Esophagus mucosa (tissue), 1 donor: Measurements from ENCODE around the gene DSC3. TPM values are rescaled to one million over a fixed set of nuclear protein-coding genes. Genes with fewer than 3 reads are reported as not detected.

Experiments used
- ATAC-seq: fragments of 200-7000 bp; cut with Tn5 transposase; one replicate; pipeline ENCODE4 v1.9.1; 2020
- total RNA-seq: library from RNA; stranded (reverse); gene quantifications from one replicate; pipeline ENCODE4 v1.2.4, GENCODE V29; 2023
- donor health status: DM: yes; HTN: yes; CAD: no.

DSC3 gene
- total RNA-seq, result 319 TPM

- peak; percentile 85 for ATAC-seq
Observed at GRCh38 chr18:31042406-31043181, at the start of gene DSC3. Gene DSC3 (minus strand): TSS chr18:31042742. CDS start chr18:31042660, 82 bp downstream.

- ATAC-seq, result no peak
Observed at GRCh38 chr18:31091350-31091749, 48.8 kb upstream of the DSC3 start.

DNA sequence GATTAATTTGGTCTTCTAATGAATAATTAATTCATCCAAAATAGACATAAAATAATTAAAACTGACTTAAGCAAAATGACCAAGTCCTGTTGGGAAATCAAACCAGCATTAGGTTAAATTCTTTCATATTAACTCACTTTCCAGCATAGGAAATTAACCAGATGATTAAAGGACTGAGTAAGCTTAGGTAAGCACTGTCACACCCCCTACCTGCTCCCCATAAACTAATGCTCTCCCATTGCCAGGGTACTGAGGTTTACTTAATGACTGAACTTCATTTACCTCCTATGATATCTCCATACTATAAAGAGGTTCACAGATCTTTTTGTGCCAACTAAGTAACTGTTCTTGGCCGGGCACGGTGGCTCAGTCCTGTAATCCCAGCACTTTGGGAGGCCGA is 46.0 kb upstream of the DSC3 start:
- peak; percentile 41 for ATAC-seq

DNA sequence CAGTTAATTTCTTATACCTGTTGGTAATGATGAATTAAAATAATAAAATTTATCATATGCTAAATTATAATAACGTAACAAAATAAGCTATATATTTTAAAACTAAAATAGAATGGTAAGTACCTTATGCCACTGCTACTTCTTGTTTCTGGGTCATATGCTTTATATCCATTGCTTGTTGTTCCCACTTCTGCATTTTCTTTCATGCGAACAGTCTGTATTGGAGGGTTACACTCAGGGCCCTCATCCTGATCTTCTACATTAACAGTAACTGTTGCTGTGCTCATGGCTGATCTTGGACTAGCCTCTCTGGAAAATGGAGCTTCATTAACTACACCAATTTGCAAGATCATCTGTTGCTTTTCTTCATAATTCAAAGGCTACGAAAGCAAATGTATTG is 37.4 kb upstream of the DSC3 start:
- peak; percentile 27 for ATAC-seq

DNA sequence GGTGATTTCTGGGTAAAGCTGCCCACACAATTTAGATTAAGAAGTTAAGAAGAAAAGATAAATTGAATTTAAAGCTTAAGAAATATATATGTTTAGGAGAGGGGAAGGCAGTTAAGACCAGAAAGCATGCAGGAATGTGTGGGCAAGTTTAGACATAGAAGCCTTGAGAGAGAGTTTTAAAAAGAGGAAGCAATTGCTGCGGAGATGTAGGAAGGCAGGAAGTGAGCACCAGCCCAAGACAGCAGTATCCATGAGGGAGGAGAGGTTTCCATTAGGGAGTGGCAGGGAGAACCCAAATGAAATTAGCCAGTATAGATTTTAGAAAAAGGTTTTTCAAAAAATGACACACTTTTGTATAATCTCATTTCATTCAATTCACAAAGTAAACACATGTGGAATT is 35.3 kb upstream of the DSC3 start:
- ATAC-seq, result peak; percentile 44

DNA sequence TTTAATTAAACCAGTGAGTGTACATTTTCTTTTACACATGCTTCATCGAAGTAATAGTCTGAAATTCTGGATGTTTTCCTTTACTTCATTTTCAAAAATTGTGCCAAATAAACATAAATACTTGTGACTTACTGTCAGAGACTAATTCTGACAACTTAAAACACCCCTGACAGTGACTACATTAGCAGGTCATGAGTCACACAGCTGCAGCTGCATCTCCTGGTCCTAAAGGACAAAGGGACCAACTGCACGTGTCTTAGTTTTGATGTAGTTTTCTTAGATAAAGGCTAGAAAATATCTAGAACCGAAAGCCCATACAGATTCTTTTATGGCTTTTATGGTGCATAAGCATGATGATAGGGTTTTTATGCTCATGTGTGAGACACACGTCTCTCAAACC is 29.6 kb upstream of the DSC3 start:
- ATAC-seq, result no peak

DNA sequence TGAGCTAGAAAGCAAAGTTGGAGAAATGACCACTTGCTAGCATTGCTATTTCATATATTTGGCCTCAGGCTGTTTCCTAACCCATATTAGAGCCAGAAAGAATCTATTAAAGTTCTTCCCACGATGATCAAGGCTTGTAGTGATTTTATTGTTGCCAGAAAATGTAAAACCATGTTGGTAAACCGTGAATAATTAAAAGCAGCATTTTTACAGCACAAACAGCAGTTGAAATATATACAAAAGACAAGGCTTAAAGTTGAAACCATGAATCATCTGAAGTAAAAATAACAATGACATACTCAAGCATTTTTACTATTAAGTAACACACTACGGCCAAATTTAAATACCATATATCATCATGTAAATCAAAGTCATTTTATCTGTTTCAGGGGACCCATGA is 27.7 kb upstream of the DSC3 start:
- no peak for ATAC-seq

GRCh38 chr18:31066266-31066665 is 23.7 kb upstream of the DSC3 start:
- ATAC-seq, result no peak

DNA sequence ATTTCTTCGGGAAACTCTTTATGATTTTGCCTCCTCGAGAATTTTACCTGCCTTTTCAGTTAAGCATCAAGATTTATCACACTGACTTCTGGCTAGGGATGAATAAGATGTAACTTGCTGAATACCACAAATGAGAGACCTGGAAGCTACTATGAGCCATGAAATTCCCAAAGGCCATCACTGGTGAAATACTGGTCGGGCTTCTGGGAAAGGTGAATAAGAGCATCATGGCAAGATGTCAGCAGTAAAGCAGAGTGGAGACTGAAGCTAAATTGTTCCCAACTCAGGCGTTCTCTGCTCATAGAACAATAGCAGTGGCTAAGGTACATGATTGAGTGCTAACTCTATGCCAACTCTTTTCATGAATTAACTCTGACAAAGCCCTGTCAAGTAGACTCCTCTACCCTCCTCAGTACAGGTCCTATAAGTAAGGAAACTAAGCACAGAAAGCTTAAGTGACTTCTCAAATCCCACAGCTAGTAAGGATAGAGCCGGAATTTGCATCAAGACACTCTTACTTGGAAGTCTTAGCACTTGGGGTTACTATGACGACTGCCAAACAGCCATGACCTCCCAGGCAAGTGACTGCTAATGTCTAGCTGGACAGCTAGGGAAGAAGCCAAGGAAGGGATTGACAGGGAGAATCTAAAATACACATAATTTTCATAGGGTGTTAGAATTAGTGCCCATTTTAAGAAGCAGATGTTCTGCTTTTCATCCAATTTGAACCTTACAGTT is 22.7 kb upstream of the DSC3 start:
- peak; percentile 30 for ATAC-seq

DNA sequence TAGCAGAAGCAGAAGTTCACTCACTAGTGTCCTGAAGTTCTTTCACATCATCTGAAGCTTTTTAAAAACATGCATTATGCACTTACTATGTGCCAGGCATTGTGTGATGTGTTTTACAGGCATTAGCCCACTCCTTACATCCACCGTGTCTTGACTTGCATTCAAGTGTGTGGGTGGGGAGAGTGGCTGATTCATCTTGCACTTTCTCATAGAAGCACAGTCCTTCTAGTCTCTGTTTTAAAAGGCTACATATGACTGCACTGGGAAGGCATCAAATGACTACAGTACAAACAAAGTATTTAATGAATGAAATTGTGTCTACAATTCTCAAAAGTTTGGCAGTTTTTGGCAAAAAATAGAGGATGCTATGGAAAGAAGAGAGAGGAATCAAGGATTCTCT is 21.6 kb upstream of the DSC3 start:
- ATAC-seq, result peak; percentile 75

GRCh38 chr18:31061945-31062344 is 19.4 kb upstream of the DSC3 start:
- peak; percentile 1 for ATAC-seq

GRCh38 chr18:31058897-31059296 is 16.4 kb upstream of the DSC3 start:
- ATAC-seq, result peak; percentile 14

GRCh38 chr18:31057917-31058316 is 15.4 kb upstream of the DSC3 start:
- peak; percentile 14 for ATAC-seq

- ATAC-seq, result peak; percentile 18
Observed at GRCh38 chr18:31057051-31057450, 14.5 kb upstream of the DSC3 start.

DNA sequence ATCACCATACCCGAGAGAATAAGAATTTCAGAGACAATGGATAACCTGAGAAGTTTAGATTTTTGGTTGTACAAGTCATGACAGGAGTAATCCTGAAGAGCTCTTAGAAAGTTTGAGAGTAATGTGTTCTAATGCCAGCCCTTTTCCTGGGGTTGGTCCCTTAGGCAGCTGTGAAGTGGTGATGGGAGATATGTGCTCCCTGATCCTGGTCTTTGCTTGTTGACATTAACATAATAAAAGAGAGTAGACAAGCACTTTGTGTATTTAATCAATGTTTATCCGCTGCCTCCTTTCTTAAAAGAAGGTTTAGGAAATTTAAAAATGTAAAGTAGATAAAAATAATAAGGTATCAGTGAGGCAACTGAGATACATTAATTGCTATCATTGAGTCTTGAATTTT is 13.8 kb upstream of the DSC3 start:
- ATAC-seq, result peak; percentile 12

GRCh38 chr18:31050635-31051034 is 8.1 kb upstream of the DSC3 start:
- ATAC-seq, result peak; percentile 44

DNA sequence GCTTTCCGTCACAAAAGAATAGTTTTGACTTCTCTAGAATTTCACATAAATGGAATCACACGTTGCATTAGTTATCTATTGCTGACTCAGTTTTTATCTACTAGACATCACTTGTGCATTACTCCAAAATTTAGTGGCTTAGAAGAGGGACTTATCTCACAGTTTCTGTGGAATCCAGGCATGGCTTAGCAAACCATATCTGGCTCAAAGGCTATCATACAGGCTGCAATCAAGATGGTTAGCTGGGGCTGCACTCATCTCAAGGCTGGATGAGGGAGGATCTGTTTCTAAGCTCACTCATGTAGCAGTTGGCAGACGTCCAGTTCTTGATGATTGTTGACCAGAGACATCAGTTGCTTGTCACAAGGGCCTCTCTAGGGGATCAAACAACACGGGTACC is 6.6 kb upstream of the DSC3 start:
- no peak for ATAC-seq

DNA sequence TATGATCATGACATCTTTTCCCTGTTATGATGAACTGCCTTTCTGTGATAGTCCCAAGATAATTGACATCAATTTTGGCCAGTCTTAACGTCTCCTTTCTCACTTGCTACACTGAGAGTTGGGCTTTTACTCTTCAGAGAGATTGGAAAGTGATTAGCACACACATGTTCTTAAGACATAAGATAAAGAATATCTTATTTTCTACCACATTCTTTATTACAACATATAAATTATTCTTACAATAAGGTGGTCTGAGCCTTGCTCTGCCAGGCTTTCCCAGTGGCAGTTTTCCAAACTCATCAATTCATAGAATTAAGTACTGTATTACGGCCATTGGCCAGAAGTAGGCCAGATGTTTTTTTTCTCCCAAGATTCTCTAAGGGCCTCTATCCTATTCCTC is 5.7 kb upstream of the DSC3 start:
- ATAC-seq, result no peak

GRCh38 chr18:31046916-31047315 is 4.4 kb upstream of the DSC3 start:
- peak; percentile 60 for ATAC-seq

DNA sequence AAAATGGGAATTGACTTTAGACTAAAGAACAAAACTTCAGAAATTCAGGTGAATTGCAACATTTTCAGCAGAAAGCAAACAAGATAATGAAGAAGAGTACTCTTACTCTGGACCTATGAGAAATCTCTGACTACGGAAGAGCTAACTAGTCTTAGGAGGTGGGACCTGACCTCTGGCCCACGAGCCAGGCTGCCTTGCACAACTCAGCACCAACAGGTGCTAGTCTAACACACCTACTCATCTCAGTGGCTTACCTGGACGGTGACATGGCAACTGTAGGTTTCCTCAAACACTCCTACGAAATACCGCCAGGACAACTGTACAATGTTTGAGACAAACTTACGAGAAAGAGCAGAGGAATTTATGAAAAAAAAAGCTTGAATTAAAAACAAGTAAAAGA is 3.1 kb upstream of the DSC3 start:
- no peak for ATAC-seq

DNA sequence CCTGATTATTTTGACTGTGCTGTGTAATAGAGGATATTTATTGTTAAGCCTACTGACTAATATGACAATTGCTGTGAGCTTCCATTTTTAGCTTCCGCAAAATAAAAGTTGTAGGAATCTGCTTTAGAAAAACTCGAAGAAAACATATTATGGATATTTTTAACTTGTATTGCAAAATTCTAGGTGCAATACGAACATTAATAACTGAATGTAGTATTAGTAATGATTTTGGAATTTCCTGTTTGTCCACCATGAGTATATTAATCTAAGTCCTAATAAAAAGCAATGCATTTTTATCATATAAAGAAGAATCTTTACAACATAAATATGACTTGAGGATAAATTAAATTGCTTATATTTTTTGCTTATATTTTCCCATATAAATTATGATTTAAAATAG is 2.4 kb upstream of the DSC3 start:
- no peak for ATAC-seq

DNA sequence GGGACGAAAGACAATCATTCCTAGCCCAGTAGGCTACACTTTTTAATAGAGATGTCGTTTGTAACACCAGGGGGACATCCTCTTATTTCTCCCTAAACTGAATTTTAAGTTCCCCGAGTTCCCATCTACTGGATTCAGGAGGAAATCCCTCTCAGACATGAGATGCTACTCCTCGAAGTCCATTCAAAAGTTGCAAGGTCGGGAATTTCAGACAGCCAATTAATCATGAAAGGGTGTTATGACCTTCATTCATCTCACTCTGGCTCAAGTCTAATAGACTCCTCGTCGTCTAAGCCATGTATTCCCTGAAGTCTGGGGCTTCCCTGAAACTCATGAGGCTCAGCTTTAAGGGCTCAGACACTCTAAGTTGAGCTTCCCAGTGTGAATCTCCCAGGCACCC is 1.2 kb upstream of the DSC3 start:
- no peak for ATAC-seq

DNA sequence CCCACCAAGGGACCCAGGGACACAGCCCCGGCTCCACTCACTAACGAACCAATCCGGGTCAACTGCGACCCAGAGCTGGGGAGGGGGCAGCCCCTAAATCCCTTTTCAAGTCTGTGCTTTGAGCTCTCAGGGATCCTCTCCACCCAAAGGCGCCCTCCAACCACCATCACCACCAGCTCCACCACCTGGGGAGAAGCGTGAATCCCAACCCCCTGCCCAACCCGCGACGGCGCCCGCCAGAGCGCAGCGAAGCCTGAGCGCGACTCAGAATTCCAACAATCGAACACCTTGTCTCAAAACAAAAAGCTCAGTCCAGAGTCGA is 497 bp downstream of the DSC3 start:
- ATAC-seq, result peak; percentile 5
